Tibial nerve (tissue), 4 donors: ENCODE data around the gene ERG. TPM values are rescaled to one million over a fixed set of nuclear protein-coding genes. Genes with fewer than 3 reads are reported as not detected.

ENCODE experiments used
- DNase-seq, 2 donors: peaks; one replicate each; pipeline ENCODE4 v3.0.0-alpha.2; 2019; ENCODE audit warnings: low spot score in 2 of 2
- H3K27ac ChIP-seq, 4 donors: fragments of 200-600 bp; sonication (generic) in 3 of 4; one replicate each; pipeline ENCODE4 v1.5.1; 2017 to 2019; ENCODE audit warnings: mild to moderate bottlenecking in 1 of 4
- H3K27me3 ChIP-seq, 2 donors: fragments of 200-600 bp; sonication (generic) in 1 of 2; one replicate each; pipeline versions ENCODE4 v1.5.1 to v1.6.0; 2017 to 2019
- H3K36me3 ChIP-seq, 3 donors: fragments of 200-600 bp; sonication (generic); one replicate each; pipeline ENCODE4 v1.5.1; 2018 to 2019
- H3K4me1 ChIP-seq, 4 donors: fragments of 200-600 bp; sonication (generic) in 3 of 4; one replicate each; pipeline ENCODE4 v1.5.1; 2017 to 2019
- H3K4me3 ChIP-seq, 4 donors: fragments of 200-600 bp; sonication (generic) in 3 of 4; one replicate each; pipeline ENCODE4 v1.5.1; 2017 to 2019; ENCODE audit warnings: mild to moderate bottlenecking in 1 of 4, moderate library complexity in 1 of 4
- H3K9me3 ChIP-seq, 4 donors: fragments of 200-600 bp; sonication (generic) in 3 of 4; one replicate each; pipeline ENCODE4 v1.5.1; 2017 to 2019
- EP300 ChIP-seq, 2 donors: sonication (generic); formaldehyde crosslinking; IDR thresholded peaks; one replicate each; pipeline ENCODE4 v1.6.1; 2017; ENCODE audit warnings: antibody characterized with exemption in 2 of 2, mild to moderate bottlenecking in 1 of 2
- POLR2A ChIP-seq, 2 donors: fragments of 450-650 bp; IDR thresholded peaks; one replicate each; pipeline ENCODE4 v1.6.1; 2017; ENCODE audit warnings: antibody characterized with exemption in 2 of 2, mild to moderate bottlenecking in 2 of 2, moderate library complexity in 2 of 2
- WGBS, 2 donors: methylation state at CpG; one replicate each; pipeline ENCODE4 v1.1.5; 2018; 5-methylcytosine and 5-hydroxymethylcytosine counted together
- total RNA-seq, 4 donors: library from RNA; depleted of rRNA; stranded (reverse); fragments of >200 nt; gene quantifications; one replicate each; pipeline ENCODE4 v1.1.0, GENCODE V29; 2016
- TF ChIP-seq, protein P1 (sequence below), 5 experiments: fragments of 200-600 bp in 3 of 5; fragments of 450-650 bp in 2 of 5; sonication (generic) in 3 of 5; IDR thresholded peaks; one replicate each; pipeline ENCODE4 v1.5.1; 2016 to 2019; ENCODE audit warnings: antibody characterized with exemption in 5 of 5, mild to moderate bottlenecking in 3 of 5, moderate library complexity in 2 of 5

The ERG gene
- total RNA-seq, 4 donors from 2014 or later, result 5.9 to 20.4 (median 17.6) TPM

GRCh38 chr21:38402795-38403194 lies 95.5 kb downstream of the ERG start:
- DNase-seq, result no peak
- Histone ChIP-seq H3K4me3 (no peak overlapping the region), H3K27ac (no peak overlapping the region), H3K36me3 (no peaks in the 10 kb centered on the region), H3K4me1 (no peaks in the 10 kb centered on the region), H3K27me3 (no peaks in the 10 kb centered on the region), H3K9me3 (no peaks in the 10 kb centered on the region)
- TF ChIP-seq EP300 (IDR thresholded peaks at IDR 0.05) (no peak), POLR2A (IDR thresholded peaks at IDR 0.05) (no peak)
- TF ChIP-seq, protein P1, sequence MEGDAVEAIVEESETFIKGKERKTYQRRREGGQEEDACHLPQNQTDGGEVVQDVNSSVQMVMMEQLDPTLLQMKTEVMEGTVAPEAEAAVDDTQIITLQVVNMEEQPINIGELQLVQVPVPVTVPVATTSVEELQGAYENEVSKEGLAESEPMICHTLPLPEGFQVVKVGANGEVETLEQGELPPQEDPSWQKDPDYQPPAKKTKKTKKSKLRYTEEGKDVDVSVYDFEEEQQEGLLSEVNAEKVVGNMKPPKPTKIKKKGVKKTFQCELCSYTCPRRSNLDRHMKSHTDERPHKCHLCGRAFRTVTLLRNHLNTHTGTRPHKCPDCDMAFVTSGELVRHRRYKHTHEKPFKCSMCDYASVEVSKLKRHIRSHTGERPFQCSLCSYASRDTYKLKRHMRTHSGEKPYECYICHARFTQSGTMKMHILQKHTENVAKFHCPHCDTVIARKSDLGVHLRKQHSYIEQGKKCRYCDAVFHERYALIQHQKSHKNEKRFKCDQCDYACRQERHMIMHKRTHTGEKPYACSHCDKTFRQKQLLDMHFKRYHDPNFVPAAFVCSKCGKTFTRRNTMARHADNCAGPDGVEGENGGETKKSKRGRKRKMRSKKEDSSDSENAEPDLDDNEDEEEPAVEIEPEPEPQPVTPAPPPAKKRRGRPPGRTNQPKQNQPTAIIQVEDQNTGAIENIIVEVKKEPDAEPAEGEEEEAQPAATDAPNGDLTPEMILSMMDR (IDR thresholded peaks at IDR 0.05), result no peak
- WGBS, 2 donors, result 57 to 69% methylated on average over 6 of the region's 6 CpGs

DNA sequence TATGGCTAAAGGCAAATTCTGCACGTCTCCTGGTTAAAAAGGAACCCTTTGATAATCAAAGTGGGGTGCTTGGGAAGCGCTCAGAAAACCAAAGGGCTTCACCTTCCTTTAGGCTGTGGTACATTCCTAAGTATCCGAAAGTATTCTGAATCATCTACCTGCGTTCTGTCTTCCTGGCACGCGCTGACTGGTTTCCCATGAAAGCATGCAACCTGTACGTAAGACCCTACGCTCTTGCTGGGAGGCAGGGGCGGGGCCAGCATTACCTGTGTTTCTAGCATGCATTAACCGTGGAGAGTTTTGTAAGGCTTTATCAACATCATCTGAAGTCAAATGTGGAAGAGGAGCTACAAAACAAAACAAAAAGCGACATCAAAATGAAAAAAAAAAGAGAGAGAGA lies 96.0 kb downstream of the ERG start:
- Histone ChIP-seq H3K27me3 (no peaks in the 10 kb centered on the region), H3K4me1 (no peaks in the 10 kb centered on the region), H3K36me3 (no peaks in the 10 kb centered on the region), H3K9me3 (no peaks in the 10 kb centered on the region), H3K4me3 (no peak overlapping the region), H3K27ac (no peak overlapping the region)
- DNase-seq, result no peak
- TF ChIP-seq, protein P1 (IDR thresholded peaks at IDR 0.05), result no peak
- TF ChIP-seq EP300 (IDR thresholded peaks at IDR 0.05) (no peak), POLR2A (IDR thresholded peaks at IDR 0.05) (no peak)
- 87% methylated on average over 11 of the region's 11 CpGs for WGBS, 2 donors

GRCh38 chr21:38401191-38401926 lies 96.9 kb downstream of the ERG start:
- H3K4me1 ChIP-seq, result no peaks in the 10 kb centered on the region
- TF ChIP-seq, protein P1 (IDR thresholded peaks at IDR 0.05), result no peak
- TF ChIP-seq EP300 (IDR thresholded peaks at IDR 0.05) (no peak), POLR2A (IDR thresholded peaks at IDR 0.05) (no peak)
- H3K36me3 ChIP-seq, result no peaks in the 10 kb centered on the region
- no peak overlapping the region for H3K27ac ChIP-seq
- H3K4me3 ChIP-seq, result no peak overlapping the region
- no peaks in the 10 kb centered on the region for H3K27me3 ChIP-seq
- H3K9me3 ChIP-seq, result no peaks in the 10 kb centered on the region
- DNase-seq, result no peak
- WGBS, 2 donors, result 71 to 75% methylated on average over 12 of the region's 12 CpGs

DNA sequence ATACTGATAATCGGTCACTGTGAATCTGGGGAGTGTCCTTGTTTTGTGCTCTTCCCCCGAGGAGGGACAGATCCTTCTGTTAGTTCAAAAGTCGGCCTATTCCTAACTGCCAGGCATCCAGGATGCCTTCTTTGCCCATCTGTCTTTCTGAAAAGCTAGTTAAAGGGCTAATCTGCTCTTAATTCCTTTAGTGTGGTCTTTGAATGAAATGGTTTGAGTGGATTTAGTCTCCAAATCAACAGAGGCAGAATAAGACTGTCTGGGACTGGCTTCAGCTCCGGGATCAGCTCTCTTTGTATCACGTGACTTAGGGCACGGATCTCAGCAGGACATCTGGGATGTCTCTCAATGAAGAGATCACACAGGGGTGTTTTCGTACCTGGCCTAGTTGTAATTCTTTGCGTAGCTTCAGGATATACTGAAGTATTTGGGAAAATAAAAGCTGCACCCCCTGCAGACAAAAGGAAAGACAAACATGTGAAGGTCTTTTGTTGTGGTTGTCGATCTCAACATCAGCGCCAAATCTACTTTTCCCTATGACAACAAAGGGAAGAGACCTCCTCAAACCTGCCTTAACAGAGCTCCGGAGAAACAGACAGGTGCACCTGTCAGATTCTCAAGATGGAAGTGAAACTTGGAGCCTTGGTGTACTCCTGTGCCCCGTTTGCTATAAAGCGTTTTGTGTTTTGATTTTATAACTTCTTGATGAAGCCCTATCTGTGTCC lies 97.9 kb downstream of the ERG start:
- no peaks in the 10 kb centered on the region for H3K27me3 ChIP-seq
- no peak for DNase-seq
- H3K4me1 ChIP-seq, result no peaks in the 10 kb centered on the region
- 82 to 84% methylated on average over 13 of the region's 13 CpGs for WGBS, 2 donors
- H3K9me3 ChIP-seq, result no peaks in the 10 kb centered on the region
- H3K27ac ChIP-seq, result no peak overlapping the region
- H3K36me3 ChIP-seq, result no peaks in the 10 kb centered on the region
- no peak overlapping the region for H3K4me3 ChIP-seq
- TF ChIP-seq, protein P1 (IDR thresholded peaks at IDR 0.05), result no peak
- TF ChIP-seq EP300 (IDR thresholded peaks at IDR 0.05), result no peak
- no peak for TF ChIP-seq POLR2A (IDR thresholded peaks at IDR 0.05)

- TF ChIP-seq POLR2A (IDR thresholded peaks at IDR 0.05) (no peak), EP300 (IDR thresholded peaks at IDR 0.05) (no peak)
- TF ChIP-seq, protein P1 (IDR thresholded peaks at IDR 0.05), result no peak
Observed at GRCh38 chr21:38399103-38399502, 99.2 kb downstream of the ERG start.

More at GRCh38 chr21:38399103-38399502, 99.2 kb downstream of the ERG start:
- H3K27ac ChIP-seq, result no peak overlapping the region
- no peak overlapping the region for H3K4me3 ChIP-seq
- no peaks in the 10 kb centered on the region for H3K4me1 ChIP-seq
- H3K9me3 ChIP-seq, result no peaks in the 10 kb centered on the region
- no peaks in the 10 kb centered on the region for H3K36me3 ChIP-seq
- H3K27me3 ChIP-seq, result no peaks in the 10 kb centered on the region
- 80 to 86% methylated on average over 3 of the region's 3 CpGs for WGBS, 2 donors
- no peak for DNase-seq
